ENCODE measurements around the gene MCAT. TPM values are rescaled to one million over a fixed set of nuclear protein-coding genes. Genes with fewer than 3 reads are reported as not detected.

MCAT gene
- total RNA-seq, 1 experiment from 2014 or later = 18.8 TPM

DNA sequence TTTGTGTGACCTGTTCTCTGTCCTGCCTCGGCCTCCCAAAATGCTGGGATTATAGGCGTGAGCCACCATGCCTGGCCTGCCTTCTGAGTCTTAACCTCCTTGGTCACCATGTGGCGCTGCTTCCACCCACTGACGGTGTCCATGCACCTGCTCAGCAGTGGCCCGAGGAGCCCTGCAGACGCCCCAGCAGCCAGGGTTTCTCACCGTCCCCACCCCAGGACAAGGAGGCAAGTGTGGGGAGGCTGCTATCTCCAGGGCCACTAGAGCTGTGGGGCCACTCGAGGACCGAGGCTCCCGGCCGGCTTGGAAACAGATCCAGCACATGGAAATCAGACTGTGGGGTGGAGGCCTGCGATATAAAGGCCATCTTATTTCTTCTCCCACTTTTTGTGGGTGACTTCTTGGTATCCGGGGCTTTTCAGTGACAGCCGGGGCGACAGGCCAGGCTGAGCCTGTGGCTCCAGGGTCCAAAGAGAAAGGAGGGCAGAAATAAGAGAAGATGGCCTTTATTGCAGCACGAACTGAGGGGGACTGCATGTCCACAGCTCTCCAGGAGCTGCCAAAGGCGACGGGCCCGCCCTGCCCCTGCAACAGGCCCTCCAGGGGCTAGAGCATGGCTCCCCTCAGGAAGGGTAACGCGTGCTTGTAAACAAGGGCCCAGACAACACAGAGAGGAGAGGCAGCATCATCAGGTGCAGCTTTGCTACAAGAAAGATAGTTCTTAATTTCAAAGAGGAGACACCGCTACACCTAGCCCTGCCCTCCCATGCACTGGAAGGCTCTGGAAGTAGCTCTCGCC, 23.1 kb upstream of the MCAT start:
- Mint-ChIP-seq H3K4me1 (ENCODE audit: insufficient read depth, unreplicated experiment) (peaks cover 11% of the 10 kb centered on the region), H3K36me3 (ENCODE audit: insufficient read depth, unreplicated experiment) (peaks cover 53% of the 10 kb centered on the region), H3K9me3 (ENCODE audit: unreplicated experiment) (no peaks in the 10 kb centered on the region), H3K27me3 (ENCODE audit: insufficient read depth, unreplicated experiment) (no peaks in the 10 kb centered on the region), H3K27ac (ENCODE audit: low read depth, unreplicated experiment) (no peak overlapping the region), H3K4me3 (ENCODE audit: unreplicated experiment) (no peak overlapping the region)
- DNase-seq (ENCODE audit: unreplicated experiment) = no peak
- POLR2A ChIA-PET = no interaction called here
- no TSS peak for BruUV-seq (replicated peaks)
- intact Hi-C loops (cut with micrococcal nuclease) = no loop called here
- CTCF ChIA-PET = no interaction called here
- TF ChIP-seq CTCF (IDR thresholded peaks at IDR 0.05; ENCODE audit: unreplicated experiment) = no peak

DNA sequence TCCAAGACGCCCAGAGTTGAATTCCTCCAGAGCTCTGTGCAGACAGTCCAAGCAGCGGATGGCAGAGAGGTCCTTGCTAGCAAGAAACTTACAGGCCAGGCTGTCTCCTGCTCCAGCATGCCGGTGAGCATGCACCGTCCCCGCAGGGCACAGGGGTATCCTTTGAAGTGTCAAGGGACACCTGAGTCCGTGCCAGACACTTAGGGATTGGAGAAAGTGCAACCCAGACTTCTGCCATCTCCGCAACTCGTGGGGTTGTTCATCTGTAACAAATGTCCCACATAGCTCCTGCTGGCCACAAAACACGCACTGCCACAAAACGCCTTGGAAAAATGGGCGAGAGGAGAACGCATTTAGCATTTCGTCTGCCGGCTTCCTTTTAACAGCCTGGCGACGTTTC, 21.4 kb upstream of the MCAT start:
- no peak for DNase-seq (ENCODE audit: unreplicated experiment)
- Mint-ChIP-seq H3K4me3 (ENCODE audit: unreplicated experiment) (no peak overlapping the region), H3K9me3 (ENCODE audit: unreplicated experiment) (no peaks in the 10 kb centered on the region), H3K36me3 (ENCODE audit: insufficient read depth, unreplicated experiment) (peaks cover 47% of the 10 kb centered on the region), H3K27ac (ENCODE audit: low read depth, unreplicated experiment) (no peak overlapping the region), H3K4me1 (ENCODE audit: insufficient read depth, unreplicated experiment) (peaks cover 11% of the 10 kb centered on the region), H3K27me3 (ENCODE audit: insufficient read depth, unreplicated experiment) (no peaks in the 10 kb centered on the region)
- POLR2A ChIA-PET = interaction anchor here (0.5 to 2.7 kb wide), 9 partner anchors 9 to 1789 kb away, joined by 3 to 33 read pairs (median 3); partner anchors contain the start of genes BIK and TTLL12
- BruUV-seq (replicated peaks) = no TSS peak
- intact Hi-C loops (cut with micrococcal nuclease) = no loop called here
- no peak for TF ChIP-seq CTCF (IDR thresholded peaks at IDR 0.05; ENCODE audit: unreplicated experiment)
- CTCF ChIA-PET = interaction anchor here (0.6 kb wide), 1 partner anchor 1468 kb away, joined by 3 read pairs; no protein-coding TSS in a partner anchor

DNA sequence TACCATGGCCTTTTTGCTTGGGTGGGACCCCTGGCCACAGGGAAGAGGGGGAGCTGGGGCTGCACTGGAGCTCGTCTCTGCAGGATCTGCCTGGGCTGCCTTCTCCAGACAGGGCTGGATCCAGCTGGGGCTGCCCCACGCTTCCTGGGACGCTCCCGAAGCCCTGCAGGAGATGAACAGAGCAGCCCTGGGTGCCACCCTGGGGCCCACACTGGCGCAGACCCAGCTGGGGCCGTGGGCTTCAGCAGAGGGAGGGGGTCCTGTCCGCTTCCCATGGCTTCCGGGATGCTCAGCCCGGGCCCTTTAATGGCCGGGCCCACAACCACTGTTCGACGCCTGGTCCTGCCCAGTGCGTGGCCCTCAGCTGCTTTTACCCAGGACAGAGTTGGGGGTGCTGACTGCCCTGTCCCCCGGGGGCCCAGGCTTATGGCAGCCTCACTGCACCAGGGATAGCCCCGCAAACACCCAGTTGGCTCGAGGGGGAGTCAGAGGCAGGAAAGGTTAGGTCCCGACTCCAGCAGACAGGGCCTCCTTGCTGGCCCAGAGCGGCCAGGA, 20.1 kb upstream of the MCAT start:
- Mint-ChIP-seq H3K4me3 (ENCODE audit: unreplicated experiment) (peak overlapping the region; percentile 22), H3K4me1 (ENCODE audit: insufficient read depth, unreplicated experiment) (peaks cover 17% of the 10 kb centered on the region), H3K27me3 (ENCODE audit: insufficient read depth, unreplicated experiment) (no peaks in the 10 kb centered on the region), H3K9me3 (ENCODE audit: unreplicated experiment) (no peaks in the 10 kb centered on the region), H3K36me3 (ENCODE audit: insufficient read depth, unreplicated experiment) (peaks cover 47% of the 10 kb centered on the region), H3K27ac (ENCODE audit: low read depth, unreplicated experiment) (peak overlapping the region; percentile 74)
- no peak for TF ChIP-seq CTCF (IDR thresholded peaks at IDR 0.05; ENCODE audit: unreplicated experiment)
- DNase-seq (ENCODE audit: unreplicated experiment) = no peak
- ChIA-PET CTCF (interaction anchor here (1.1 kb wide), 1 partner anchor 71 kb away, joined by 3 read pairs; no protein-coding TSS in a partner anchor), POLR2A (interaction anchor here (0.6 to 2.7 kb wide), 14 partner anchors 10 to 534 kb away, joined by 3 to 33 read pairs (median 3); partner anchors contain the start of gene TTLL12)
- intact Hi-C loops (cut with micrococcal nuclease) = no loop called here
- BruUV-seq (replicated peaks) = no TSS peak

GRCh38 chr22:43162412-43163150, 19.4 kb upstream of the MCAT start:
- intact Hi-C loops (cut with micrococcal nuclease) = no loop called here
- DNase-seq (ENCODE audit: unreplicated experiment) = no peak
- H3K36me3 Mint-ChIP-seq (ENCODE audit: insufficient read depth, unreplicated experiment) = peaks cover 48% of the 10 kb centered on the region
- H3K4me1 Mint-ChIP-seq (ENCODE audit: insufficient read depth, unreplicated experiment) = peaks cover 21% of the 10 kb centered on the region
- TF ChIP-seq CTCF (IDR thresholded peaks at IDR 0.05; ENCODE audit: unreplicated experiment) = no peak
- no peak overlapping the region for H3K4me3 Mint-ChIP-seq (ENCODE audit: unreplicated experiment)
- H3K9me3 Mint-ChIP-seq (ENCODE audit: unreplicated experiment) = no peaks in the 10 kb centered on the region
- POLR2A ChIA-PET = interaction anchor here (0.6 to 2.7 kb wide), 6 partner anchors 10 to 802 kb away, joined by 3 to 33 read pairs (median 4); partner anchors contain the start of gene TTLL12
- CTCF ChIA-PET = interaction anchor here (1.1 to 1.6 kb wide), 3 partner anchors 70 to 295 kb away, joined by 3 to 5 read pairs (median 3); no protein-coding TSS in a partner anchor
- no peaks in the 10 kb centered on the region for H3K27me3 Mint-ChIP-seq (ENCODE audit: insufficient read depth, unreplicated experiment)
- no peak overlapping the region for H3K27ac Mint-ChIP-seq (ENCODE audit: low read depth, unreplicated experiment)
- no TSS peak for BruUV-seq (replicated peaks)

Data from MCF 10A (cell line).